ENCODE measurements around the gene TBR1.

DNA sequence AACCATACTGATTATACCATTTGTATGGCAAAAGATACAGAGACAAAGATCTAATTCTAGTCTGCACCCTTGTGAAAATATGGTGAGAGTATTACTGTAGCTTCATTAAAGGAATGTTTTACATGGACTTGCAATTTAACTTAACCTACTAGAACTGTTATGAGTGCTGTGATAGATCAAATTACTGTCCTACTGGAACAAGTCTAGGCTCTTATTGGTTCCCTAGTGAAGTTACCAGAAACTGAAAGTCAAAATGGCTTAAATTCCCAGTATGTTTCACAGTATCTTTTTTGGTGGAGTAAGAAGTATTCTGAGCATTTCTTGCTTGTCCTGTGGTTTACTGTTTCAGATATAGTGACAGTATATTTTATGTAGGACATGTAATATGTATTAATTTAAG, 3.8 kb upstream of the TBR1 start:
- TF ChIP-seq, protein P1, sequence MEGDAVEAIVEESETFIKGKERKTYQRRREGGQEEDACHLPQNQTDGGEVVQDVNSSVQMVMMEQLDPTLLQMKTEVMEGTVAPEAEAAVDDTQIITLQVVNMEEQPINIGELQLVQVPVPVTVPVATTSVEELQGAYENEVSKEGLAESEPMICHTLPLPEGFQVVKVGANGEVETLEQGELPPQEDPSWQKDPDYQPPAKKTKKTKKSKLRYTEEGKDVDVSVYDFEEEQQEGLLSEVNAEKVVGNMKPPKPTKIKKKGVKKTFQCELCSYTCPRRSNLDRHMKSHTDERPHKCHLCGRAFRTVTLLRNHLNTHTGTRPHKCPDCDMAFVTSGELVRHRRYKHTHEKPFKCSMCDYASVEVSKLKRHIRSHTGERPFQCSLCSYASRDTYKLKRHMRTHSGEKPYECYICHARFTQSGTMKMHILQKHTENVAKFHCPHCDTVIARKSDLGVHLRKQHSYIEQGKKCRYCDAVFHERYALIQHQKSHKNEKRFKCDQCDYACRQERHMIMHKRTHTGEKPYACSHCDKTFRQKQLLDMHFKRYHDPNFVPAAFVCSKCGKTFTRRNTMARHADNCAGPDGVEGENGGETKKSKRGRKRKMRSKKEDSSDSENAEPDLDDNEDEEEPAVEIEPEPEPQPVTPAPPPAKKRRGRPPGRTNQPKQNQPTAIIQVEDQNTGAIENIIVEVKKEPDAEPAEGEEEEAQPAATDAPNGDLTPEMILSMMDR (IDR thresholded peaks at IDR 0.05), result no peak
- no peak for TF ChIP-seq EZH2 (IDR thresholded peaks at IDR 0.05)
